Cardiac fibroblast (primary cell): ENCODE measurements around the gene GGACT.

Experiments
- DNase-seq, 2 donors: peaks; one replicate each; pipeline versions ENCODE4 v3.0.0 to v3.0.0-alpha.2; 2010; ENCODE audit warnings: low read depth in 2 of 2
- H3K4me3 ChIP-seq, 2 donors: replicated peaks in 1 of 2; 1 replicate in 1 of 2; 2 replicates in 1 of 2; pipeline ENCODE4 v1.5.1; 2011; ENCODE audit warnings: low read depth in 2 of 2, low read length in 2 of 2, mild to moderate bottlenecking in 2 of 2, moderate library complexity in 1 of 2
- TF ChIP-seq, protein P1 (sequence below): IDR thresholded peaks from one replicate; pipeline ENCODE4 v1.5.1; 2011; ENCODE audit warnings: low read depth, mild to moderate bottlenecking, low read length, inconsistent platforms

Gene GGACT

DNA sequence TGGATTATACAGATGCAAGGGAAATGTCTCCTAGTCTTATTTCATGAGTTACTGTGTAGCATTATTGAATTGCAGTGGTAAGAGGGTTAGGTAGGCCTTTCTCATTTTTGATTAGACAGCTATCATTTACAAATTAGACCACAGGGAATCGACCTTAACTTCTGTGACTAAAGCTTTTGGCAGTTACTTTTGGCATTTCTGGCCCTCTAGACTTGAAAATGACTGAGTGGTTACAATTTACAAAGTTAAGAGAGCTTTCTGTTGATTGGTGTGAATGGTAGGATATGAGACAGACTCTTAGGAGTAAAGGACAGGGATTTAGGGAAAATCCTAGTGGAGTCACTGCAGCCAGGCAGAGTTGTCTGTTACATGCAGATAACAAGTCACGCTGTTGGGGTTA lies 86.1 kb downstream of the GGACT start:
- no peak for DNase-seq
- no peak overlapping the region for H3K4me3 ChIP-seq
- TF ChIP-seq, protein P1, sequence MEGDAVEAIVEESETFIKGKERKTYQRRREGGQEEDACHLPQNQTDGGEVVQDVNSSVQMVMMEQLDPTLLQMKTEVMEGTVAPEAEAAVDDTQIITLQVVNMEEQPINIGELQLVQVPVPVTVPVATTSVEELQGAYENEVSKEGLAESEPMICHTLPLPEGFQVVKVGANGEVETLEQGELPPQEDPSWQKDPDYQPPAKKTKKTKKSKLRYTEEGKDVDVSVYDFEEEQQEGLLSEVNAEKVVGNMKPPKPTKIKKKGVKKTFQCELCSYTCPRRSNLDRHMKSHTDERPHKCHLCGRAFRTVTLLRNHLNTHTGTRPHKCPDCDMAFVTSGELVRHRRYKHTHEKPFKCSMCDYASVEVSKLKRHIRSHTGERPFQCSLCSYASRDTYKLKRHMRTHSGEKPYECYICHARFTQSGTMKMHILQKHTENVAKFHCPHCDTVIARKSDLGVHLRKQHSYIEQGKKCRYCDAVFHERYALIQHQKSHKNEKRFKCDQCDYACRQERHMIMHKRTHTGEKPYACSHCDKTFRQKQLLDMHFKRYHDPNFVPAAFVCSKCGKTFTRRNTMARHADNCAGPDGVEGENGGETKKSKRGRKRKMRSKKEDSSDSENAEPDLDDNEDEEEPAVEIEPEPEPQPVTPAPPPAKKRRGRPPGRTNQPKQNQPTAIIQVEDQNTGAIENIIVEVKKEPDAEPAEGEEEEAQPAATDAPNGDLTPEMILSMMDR, result no peak

DNA sequence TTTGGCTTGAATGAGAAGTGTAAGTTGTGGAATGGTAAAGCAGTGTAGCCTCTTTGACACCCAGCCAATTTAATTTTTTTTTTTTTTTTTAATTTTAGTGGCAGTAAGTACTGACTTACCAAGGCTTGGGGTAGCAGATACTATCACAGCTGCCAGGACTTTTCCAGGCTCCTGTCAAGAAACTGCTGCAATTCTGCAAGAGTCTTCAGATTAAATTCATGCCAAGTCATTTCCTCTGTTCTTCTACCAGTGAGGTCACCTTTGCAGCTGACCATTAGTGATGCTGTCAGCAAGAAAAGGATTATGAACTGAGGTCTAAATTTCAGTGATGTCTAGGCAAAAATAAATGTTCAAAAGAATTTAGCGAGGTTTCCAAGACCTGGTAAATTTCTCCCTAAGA lies 91.2 kb downstream of the GGACT start:
- peak; percentile 74 to 95 for DNase-seq
- TF ChIP-seq, protein P1, result no peak
- H3K4me3 ChIP-seq, result no peak overlapping the region

DNA sequence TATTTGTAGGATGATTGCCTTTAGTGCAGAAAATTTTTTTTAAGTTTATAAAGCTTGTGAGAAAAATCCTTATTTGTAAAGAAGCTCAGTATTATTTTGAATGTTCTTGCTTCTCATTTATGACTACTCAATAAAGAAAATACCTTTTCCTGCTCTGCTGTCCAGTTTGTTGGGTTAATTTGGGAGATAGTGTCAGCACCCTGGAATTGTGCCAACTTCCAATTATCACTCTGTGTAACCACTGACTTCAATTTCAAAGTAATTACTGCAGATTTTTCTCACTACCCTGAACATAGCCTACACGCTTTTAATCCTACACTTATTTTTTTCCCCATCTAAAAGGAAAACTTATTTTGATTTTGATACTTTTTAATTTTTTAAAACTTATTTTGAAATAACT lies 93.1 kb downstream of the GGACT start:
- H3K4me3 ChIP-seq, result no peak overlapping the region
- no peak for DNase-seq
- TF ChIP-seq, protein P1, result no peak

DNA sequence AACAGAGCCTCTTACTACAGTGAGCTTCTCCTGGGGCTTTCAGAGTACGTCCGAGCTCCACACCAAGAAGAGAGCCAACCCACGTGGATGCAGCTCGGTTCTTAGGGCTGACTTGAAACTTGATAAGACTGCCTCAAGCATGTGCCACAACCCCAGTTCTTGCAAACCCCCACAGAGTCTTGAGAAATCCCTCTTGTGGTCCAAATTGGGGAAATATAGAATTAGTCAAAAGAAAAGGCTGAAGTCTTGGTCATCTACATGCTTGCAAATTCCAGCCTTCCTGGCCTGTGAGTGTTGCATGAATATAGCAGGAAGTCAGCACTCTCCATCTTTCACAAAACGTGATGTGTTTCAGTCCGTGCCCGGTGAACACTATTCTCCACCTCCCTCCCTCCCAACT lies 95.2 kb downstream of the GGACT start:
- peak in 1 of 2 donors; percentile 62 for DNase-seq
- TF ChIP-seq, protein P1, result no peak
- H3K4me3 ChIP-seq, result no peak overlapping the region

DNA sequence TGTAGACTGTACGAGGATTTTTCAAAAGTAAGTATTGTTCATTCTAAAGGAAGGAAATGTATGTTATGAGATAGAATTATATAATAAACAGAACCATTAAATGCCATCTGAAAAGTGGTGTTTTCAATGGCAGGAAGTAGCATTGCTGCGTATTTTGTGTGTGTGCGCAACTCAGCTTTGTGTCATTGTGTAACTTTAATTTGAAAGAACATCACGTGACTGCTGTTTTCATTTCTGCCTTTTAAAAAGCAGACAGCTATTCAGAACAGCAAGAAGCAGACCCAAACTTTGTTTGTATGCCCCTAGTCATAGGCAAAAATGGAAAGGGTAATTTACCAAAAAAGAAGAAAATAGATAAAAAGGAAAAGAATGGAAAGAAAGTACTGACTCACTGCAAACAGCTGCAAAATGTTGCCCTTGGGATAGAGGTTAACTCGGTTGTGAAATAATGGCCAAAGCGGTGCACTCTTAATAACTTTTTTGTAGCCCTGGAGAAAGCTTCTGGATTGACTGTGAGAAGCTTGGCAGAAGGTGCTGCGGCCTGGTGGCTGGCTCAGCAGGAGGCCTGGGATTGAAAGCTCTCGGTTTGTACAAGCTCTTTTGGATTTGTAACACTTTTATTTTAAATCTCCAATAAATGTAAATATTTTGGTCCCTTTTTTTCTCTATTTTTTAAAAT lies 97.3 kb downstream of the GGACT start:
- peak; percentile 81 to 92 for DNase-seq
- no peak overlapping the region for H3K4me3 ChIP-seq
- TF ChIP-seq, protein P1, result peak; percentile 27

DNA sequence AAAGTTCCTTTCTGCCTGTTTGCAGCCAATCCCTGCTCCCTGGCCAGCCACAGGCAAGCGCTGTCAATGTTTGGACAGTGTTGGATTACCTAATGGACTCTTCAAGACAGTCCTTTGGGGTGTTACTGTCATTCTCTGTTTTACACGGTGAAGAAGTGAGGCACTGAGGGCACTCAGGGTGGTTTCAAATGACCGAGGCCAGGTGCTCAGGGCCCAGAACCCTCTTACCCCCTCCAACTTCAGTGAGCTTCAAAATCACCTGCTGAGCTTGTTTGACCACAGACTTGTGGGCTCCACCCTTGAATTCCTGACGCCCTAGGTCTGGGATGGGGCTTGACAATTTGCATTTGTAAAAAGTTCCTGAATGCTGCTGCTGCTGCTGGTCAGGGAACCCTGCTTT lies 97.9 kb downstream of the GGACT start:
- no peak overlapping the region for H3K4me3 ChIP-seq
- DNase-seq, result no peak
- TF ChIP-seq, protein P1, result no peak

DNA sequence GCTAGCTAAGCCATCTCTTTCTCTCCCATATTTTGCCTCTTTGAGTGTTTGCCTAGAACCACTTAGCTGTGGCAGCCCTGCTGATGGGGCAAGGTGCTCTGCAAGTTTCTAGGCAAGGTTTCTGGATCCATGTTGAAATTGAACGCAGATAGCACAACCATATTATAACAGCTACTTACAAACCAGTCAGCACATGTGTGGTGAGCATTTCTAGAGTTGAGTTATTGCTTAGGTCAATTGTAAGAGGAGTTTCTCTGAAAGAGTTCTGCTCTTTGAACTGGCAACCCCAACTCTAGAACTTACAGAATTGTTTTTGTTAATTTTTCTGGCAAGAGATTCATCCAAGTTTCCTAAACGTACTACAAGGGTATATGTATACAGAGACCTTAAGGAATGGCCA lies 103.3 kb downstream of the GGACT start:
- DNase-seq, result no peak
- H3K4me3 ChIP-seq, result no peak overlapping the region
- TF ChIP-seq, protein P1, result no peak
